Testis (tissue), 3 donors: ENCODE measurements around the gene DLGAP3. TPM values are rescaled to one million over a fixed set of nuclear protein-coding genes. Genes with fewer than 3 reads are reported as not detected.

ENCODE experiments used
- DNase-seq: peaks from one replicate; pipeline ENCODE4 v3.0.0-alpha.2; 2019
- H3K27ac ChIP-seq, 2 donors: fragments of 200-600 bp; sonication (generic); one replicate each; pipeline ENCODE4 v1.5.1; 2019
- H3K27me3 ChIP-seq: fragments of 200-600 bp; sonication (generic); one replicate; pipeline ENCODE4 v1.5.1; 2019
- H3K36me3 ChIP-seq: fragments of 200-600 bp; sonication (generic); one replicate; pipeline ENCODE4 v1.5.1; 2017; ENCODE audit warnings: low read depth; ENCODE audit errors: missing control alignments
- H3K4me1 ChIP-seq: fragments of 200-600 bp; sonication (generic); one replicate; pipeline ENCODE4 v1.5.1; 2019
- H3K4me3 ChIP-seq, 2 donors: fragments of 200-600 bp; sonication (generic); one replicate each; pipeline ENCODE4 v1.5.1; 2017 to 2019
- H3K9me3 ChIP-seq: fragments of 200-600 bp; sonication (generic); one replicate; pipeline ENCODE4 v1.5.1; 2017
- POLR2A ChIP-seq: fragments of 450-650 bp; IDR thresholded peaks from one replicate; pipeline ENCODE4 v1.6.1; 2017; ENCODE audit warnings: antibody characterized with exemption, mild to moderate bottlenecking, moderate library complexity
- WGBS, 2 donors: methylation state at CpG; one replicate each; pipeline ENCODE4 v1.1.5; 2018; 5-methylcytosine and 5-hydroxymethylcytosine counted together
- intact Hi-C: fragments of 100-400 bp; cut with DNase I; formaldehyde crosslinking; loops from one replicate; pipeline ENCODE4 v1.15.1; 2023; ENCODE audit warnings: low total_unique reads
- polyA plus RNA-seq: library from polyadenylated mRNA; stranded (reverse); fragments of 350-450 nt; fragmentation: Illumina TruSeq; extraction: RNeasy Lipid Tissue Mini Kit (QIAGEN cat#74804); gene quantifications from one replicate; pipeline ENCODE4 v1.2.3, GENCODE V29; 2014; ENCODE audit warnings: low read depth, low replicate concordance; ENCODE audit not compliant: insufficient read depth
- total RNA-seq, 2 donors: library from RNA; depleted of rRNA; stranded (reverse); fragments of >200 nt; gene quantifications; one replicate each; pipeline ENCODE4 v1.2.3, GENCODE V29; 2016
- TF ChIP-seq, protein P1 (sequence below), 3 experiments: fragments of 450-650 bp in 2 of 3; fragments of 200-600 bp in 1 of 3; sonication (generic) in 1 of 3; IDR thresholded peaks; one replicate each; pipeline ENCODE4 v1.5.1; 2016 to 2019; ENCODE audit warnings: antibody characterized with exemption in 3 of 3, mild to moderate bottlenecking in 2 of 3, moderate library complexity in 1 of 3

DLGAP3 gene
- total and polyA plus RNA-seq, 3 donors from 2014 or later: 10.6 to 22.5 (median 19.8) TPM

DNA sequence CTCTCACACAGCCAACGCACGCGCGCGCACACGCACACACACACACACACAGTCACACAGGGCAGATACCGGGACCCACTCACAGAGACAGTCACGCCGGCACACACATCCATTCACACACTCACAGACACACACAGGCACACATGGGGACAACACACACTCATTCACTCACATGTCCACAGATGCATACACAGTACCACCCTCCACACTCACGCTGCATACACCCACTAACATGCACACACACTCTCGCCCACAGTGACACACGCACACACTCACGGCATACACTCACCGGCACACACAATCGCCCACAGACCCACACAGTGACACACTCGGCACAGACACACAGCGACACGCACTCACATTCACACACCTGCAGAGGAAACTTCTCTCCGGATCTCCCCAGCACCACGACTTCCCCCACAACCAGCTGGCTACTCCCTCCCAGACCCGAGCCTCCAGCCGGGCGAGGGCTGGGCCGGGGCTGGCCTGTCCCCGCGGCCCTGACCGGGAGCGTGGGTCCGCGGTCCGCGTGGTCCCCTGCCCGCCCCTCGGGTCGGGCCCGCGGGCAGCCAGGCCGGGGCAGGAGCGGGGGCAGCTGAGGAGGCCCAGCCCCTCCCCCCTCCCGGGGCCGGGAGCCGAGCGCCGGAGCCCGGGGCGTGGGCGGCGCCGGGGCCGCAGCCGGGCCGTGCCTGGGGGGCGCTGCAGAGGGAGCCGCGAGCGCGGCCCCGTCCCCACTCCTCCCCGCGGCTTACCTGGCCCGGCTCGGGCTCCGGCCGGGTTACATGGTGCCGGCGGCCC is 552 bp downstream of the DLGAP3 start:
- H3K9me3 ChIP-seq: no peaks in the 10 kb centered on the region
- intact Hi-C loops: no loop called here
- no peak for DNase-seq
- TF ChIP-seq, protein P1, sequence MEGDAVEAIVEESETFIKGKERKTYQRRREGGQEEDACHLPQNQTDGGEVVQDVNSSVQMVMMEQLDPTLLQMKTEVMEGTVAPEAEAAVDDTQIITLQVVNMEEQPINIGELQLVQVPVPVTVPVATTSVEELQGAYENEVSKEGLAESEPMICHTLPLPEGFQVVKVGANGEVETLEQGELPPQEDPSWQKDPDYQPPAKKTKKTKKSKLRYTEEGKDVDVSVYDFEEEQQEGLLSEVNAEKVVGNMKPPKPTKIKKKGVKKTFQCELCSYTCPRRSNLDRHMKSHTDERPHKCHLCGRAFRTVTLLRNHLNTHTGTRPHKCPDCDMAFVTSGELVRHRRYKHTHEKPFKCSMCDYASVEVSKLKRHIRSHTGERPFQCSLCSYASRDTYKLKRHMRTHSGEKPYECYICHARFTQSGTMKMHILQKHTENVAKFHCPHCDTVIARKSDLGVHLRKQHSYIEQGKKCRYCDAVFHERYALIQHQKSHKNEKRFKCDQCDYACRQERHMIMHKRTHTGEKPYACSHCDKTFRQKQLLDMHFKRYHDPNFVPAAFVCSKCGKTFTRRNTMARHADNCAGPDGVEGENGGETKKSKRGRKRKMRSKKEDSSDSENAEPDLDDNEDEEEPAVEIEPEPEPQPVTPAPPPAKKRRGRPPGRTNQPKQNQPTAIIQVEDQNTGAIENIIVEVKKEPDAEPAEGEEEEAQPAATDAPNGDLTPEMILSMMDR (IDR thresholded peaks at IDR 0.05): no peak
- no peak for TF ChIP-seq POLR2A
- H3K36me3 ChIP-seq: no peaks in the 10 kb centered on the region
- H3K4me3 ChIP-seq: peak overlapping the region in 1 of 2 donors; percentile 44
- no peak overlapping the region for H3K27ac ChIP-seq
- 7 to 14% methylated on average over 9 to 23 of the region's 66 CpGs for WGBS, 2 donors
- no peaks in the 10 kb centered on the region for H3K27me3 ChIP-seq
- H3K4me1 ChIP-seq: peaks cover 5% of the 10 kb centered on the region

GRCh38 chr1:34928066-34928696 is 1.3 kb downstream of the DLGAP3 start:
- no peak overlapping the region for H3K27ac ChIP-seq
- intact Hi-C loops: no loop called here
- H3K4me1 ChIP-seq: peaks cover 5% of the 10 kb centered on the region
- H3K9me3 ChIP-seq: no peaks in the 10 kb centered on the region
- no peaks in the 10 kb centered on the region for H3K27me3 ChIP-seq
- no peaks in the 10 kb centered on the region for H3K36me3 ChIP-seq
- DNase-seq: no peak
- 8 to 35% methylated on average over 4 to 9 of the region's 9 CpGs for WGBS, 2 donors
- H3K4me3 ChIP-seq: no peak overlapping the region
- TF ChIP-seq POLR2A: no peak
- TF ChIP-seq, protein P1 (IDR thresholded peaks at IDR 0.05): no peak

DNA sequence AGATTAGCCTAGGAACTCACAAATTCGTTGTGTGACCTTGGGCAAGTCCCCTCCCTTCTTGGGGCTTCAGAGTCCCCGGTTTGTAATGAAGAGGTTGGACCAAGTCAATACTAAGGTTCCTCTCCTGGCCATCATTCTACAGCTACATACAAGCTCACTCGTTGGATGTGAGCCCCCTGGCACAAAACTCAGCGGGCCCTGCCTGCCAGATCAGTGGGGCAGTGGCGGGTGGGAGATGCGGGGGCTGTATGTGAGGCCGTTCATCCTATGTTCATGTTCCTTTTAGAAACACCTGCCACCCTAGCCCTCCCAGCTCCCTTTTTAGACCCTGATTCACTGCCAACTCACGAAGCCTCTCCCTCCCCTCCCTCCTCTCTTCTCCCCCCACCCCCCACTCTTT is 2.1 kb downstream of the DLGAP3 start:
- Histone ChIP-seq H3K4me3 (no peak overlapping the region), H3K27ac (no peak overlapping the region), H3K27me3 (no peaks in the 10 kb centered on the region), H3K4me1 (peaks cover 5% of the 10 kb centered on the region), H3K9me3 (no peaks in the 10 kb centered on the region), H3K36me3 (no peaks in the 10 kb centered on the region)
- 48 to 59% methylated on average over 8 of the region's 8 CpGs for WGBS, 2 donors
- TF ChIP-seq, protein P1 (IDR thresholded peaks at IDR 0.05): no peak
- TF ChIP-seq POLR2A: no peak
- DNase-seq: no peak
- intact Hi-C loops: no loop called here

DNA sequence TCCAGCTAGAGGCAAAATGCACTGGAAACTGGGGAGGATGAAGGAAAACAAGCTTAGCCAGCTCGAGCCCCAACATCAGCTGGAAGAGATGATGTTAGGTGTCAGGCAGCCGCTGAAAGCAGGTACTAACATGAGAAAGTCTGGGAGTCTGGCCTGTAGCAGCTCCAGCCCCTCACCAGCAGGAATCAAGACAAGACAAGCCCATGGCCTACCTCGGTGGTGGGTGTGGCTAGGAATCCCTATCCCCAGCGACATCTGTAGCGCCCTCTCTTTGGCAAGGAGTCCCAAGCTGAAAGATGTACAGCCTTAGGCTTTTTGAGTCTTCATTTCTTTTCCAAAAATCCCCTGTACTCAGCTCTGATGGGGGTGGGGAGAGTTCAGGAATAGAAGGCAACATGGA is 2.6 kb downstream of the DLGAP3 start:
- intact Hi-C loops: no loop called here
- H3K27me3 ChIP-seq: no peaks in the 10 kb centered on the region
- H3K4me3 ChIP-seq: no peak overlapping the region
- H3K36me3 ChIP-seq: no peaks in the 10 kb centered on the region
- H3K4me1 ChIP-seq: peaks cover 5% of the 10 kb centered on the region
- no peak for TF ChIP-seq POLR2A
- TF ChIP-seq, protein P1 (IDR thresholded peaks at IDR 0.05): no peak
- DNase-seq: no peak
- 27 to 36% methylated on average over 5 of the region's 5 CpGs for WGBS, 2 donors
- H3K27ac ChIP-seq: no peak overlapping the region
- no peaks in the 10 kb centered on the region for H3K9me3 ChIP-seq
